A673 (cell line): ENCODE results near the gene GABARAP.

Source experiments
- CTCF ChIP-seq: fragments of 300-800, 200-600 bp; sonication (generic); conservative IDR thresholded peaks from 2 replicates; pipeline ENCODE4 v1.5.1; 2017; ENCODE audit warnings: low read depth, mild to moderate bottlenecking, antibody characterized with exemption, low read length, moderate library complexity, mixed read lengths
- EZH2 ChIP-seq: fragments of 200-600 bp; sonication (generic); IDR thresholded peaks from 2 replicates; pipeline ENCODE4 v1.6.1; 2017; ENCODE audit warnings: borderline replicate concordance, low read depth, mild to moderate bottlenecking, mixed read lengths, antibody characterized with exemption, low read length; ENCODE audit not compliant: poor library complexity, severe bottlenecking

GRCh38 chr17:7208027-7208571, 34.1 kb downstream of the GABARAP start:
- TF ChIP-seq CTCF, result no peak
- no peak for TF ChIP-seq EZH2
